Daoy (cell line): Measurements from ENCODE around the gene URB1. TPM values are rescaled to one million over a fixed set of nuclear protein-coding genes. Genes with fewer than 3 reads are reported as not detected.
A peak's percentile ranks its signal among the peaks of the same experiment; 100 is the strongest.
"Not testable (repeated sequence)": the region's sequence is repeated elsewhere in the genome, so short reads cannot be mapped to it uniquely, and the experiment has no call there.

ENCODE experiments used
- DNase-seq: peaks from one replicate; pipeline ENCODE4 v3.0.0-alpha.2; 2015; ENCODE audit warnings: low read depth
- total RNA-seq: library from RNA; depleted of rRNA; stranded (reverse); fragments of >200 nt; shearing (Covaris generic); gene quantifications from 2 replicates; pipeline ENCODE4 v1.2.3, GENCODE V29; 2014; rRNA removed

Gene URB1
- total RNA-seq, 1 experiment from 2014 or later = 28.3 TPM

DNA sequence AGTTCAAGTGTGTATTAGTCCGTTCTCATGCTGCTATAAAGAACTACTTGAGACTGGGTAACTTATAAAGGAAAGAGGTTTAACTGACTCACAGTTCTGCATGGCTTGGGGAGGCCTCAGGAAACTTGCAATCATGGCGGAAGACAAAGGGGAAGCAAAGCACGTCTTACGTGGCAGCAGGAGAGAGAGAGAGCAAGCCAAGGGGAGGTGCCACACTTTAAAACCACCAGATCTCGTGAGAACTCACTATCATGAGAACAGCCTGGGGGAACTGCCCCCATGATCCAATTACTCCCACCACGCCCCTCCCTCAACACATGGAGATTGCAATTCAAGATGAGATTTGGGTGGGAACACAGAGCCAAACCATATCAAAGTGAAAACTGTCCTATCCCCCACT is 109.8 kb downstream of the URB1 start:
- DNase-seq = no peak

GRCh38 chr21:32281531-32281930 is 111.3 kb downstream of the URB1 start:
- DNase-seq = no peak

DNA sequence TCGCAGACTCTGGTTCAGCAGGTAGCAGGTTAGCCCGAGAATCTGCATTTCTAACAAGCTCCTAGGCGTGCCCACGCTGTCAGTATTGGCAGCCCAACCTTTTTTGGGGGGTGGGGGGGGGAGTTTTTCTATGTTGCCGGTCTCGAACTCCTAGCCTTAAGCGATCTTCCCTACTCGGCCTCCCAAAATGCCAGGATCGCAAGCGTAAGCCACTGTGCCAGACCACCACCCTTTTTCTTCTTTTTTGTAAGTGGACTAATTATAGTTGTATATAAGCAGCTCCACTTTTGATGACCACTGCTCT is 113.5 kb downstream of the URB1 start:
- no peak for DNase-seq

DNA sequence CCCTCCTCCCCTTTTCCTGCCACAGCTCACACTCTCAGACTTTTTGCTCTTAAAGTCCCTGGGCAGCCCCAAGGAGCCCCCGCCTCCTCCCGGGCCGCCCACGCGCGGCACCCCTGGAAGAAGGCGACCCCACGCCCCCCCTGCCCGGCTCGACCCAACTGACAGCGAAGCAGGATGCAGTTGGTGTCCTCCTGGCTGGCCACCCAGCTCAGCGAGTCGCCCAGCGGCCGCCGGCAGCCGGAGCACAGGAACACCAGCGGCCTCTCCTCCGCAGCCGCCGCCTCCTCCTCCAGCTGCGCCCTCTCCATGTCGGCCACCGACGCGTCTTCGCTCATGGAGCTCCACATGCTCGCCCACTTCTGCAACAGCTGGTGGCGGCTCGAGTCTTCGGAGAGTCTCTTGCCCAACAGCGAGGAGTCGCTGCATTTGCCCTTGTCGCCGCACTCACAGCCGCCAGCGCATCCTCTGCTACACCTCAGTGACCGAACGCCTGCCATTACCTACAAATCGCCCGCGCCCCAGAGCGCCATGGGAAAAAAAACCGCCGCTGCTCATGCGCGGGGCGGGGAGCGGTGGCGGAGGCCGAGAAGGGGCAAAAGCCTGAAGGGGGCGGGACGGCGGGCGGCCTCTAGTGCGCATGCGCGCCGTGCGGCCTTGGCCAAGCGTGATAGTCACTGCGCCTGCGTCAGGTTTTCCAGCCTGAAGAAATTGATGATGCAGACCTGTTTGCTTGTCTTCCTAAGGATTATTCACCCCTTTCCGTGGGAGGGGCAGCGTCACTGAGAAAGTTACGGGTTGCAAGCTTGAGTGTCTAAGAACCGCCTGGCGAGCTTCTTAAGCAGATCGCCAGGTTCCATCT is 114.1 kb downstream of the URB1 start, which contains the start of gene MIS18A:
Gene MIS18A (minus strand): TSS at position 532 of the 859 bp plus-strand sequence. CDS start 35 bp downstream, at position 497.
- peak; percentile 99 for DNase-seq

GRCh38 chr21:32278103-32278502 is 114.7 kb downstream of the URB1 start:
- no peak for DNase-seq

DNA sequence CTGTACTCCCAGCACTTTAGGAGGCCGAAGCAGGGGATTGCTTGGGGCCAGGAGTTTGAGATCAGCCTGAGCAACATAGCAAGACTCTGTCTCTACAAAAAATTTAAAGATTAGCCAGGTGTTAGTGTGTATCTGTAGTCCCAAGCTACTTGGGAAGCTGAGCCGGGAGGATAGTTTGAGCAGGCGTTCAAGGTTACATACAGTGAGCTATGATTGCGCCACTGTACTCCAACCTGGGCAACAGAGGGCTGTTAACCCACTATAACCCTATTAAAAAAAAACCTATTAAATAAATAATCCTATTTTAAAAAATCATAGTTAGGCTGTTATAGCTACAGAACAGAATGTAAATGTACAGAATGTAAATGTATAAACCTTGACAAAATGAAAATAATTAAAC is 116.1 kb downstream of the URB1 start:
- no peak for DNase-seq

- no peak for DNase-seq
Observed at GRCh38 chr21:32270748-32271147, 122.1 kb downstream of the URB1 start.

DNA sequence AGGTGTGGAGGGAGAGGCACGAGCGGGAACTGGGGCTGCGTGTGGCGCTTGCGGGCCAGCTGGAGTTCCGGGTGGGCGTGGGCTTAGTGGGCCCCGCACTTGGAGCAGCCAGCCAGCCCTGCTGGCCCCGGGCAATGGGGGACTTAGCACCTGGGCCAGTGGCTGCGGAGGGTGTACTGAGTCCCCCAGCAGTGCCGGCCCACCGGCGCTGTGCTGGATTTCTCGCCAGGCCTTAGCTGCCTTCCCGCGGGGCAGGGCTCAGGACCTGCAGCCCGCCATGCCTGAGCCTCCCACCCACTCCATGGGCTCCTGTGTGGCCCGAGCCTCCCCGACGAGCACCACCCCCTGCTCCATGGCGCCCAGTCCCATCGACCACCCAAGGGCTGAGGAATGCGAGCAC is 127.5 kb downstream of the URB1 start:
- DNase-seq = not testable (repeated sequence)

GRCh38 chr21:32261929-32262328 is 130.9 kb downstream of the URB1 start:
- DNase-seq = no peak

Other genes starting within 250 kb of the URB1 start
- 53.7 and 73.1 TPM in 2 replicates for gene MIS18A, start 114.0 kb downstream of the URB1 start, total RNA-seq
- gene MRAP, start 94.2 kb downstream of the URB1 start, total RNA-seq = not detected in 2 replicates
- 1.1 and 2.2 TPM in 2 replicates for gene EVA1C, start 19.7 kb upstream of the URB1 start, total RNA-seq
- 2.9 TPM in 1 of 2 replicates, not detected in the other for gene TCP10L, start 192.5 kb upstream of the URB1 start, total RNA-seq
- gene CFAP298, start 219.4 kb upstream of the URB1 start, total RNA-seq = 90.3 and 113 TPM in 2 replicates